ENCODE data around the gene ROBO4.

Gene ROBO4

DNA sequence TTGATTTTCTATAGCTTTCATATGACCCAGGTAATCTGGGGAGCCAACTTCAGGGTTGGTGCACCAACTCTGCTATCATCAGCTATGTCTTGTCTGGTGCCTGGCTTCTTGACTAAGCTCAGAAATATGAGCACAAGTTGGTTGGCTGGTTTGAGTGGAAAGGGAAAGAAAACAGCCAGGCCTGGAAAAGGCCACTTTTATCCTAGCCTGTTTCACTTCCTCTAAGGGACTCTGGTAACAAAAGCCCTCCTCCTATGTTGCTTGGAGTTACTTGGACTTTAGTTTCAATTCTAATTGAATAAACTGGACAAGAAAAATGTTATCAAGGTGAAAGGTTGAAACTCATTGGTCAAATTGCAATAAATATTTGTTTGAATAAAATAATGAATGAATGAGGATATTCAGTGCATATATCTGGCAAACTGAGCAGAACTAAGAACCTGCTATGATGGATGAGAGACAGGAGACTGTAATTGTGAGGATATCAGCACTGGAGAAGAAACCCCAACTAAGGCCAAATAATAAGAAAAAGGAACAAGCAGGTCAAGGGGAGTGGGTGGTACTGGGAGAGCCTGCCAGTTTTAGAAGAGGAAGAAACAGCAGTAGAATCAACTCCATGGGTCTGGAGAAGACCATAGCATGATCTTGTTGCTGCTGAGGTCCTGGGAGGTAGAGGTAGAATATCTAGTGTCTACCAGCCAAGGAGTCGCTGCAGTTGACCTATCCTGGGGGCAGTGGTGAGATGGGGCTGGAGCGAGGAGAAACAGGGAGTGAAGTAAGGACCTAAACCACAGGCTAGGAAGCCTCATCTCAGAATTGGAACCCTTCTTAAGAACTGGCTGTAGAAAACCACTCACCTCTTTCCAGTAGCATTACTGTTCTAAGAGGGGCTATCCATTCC is 8.2 kb downstream of the ROBO4 start:
- no peak for DNase-seq

DNA sequence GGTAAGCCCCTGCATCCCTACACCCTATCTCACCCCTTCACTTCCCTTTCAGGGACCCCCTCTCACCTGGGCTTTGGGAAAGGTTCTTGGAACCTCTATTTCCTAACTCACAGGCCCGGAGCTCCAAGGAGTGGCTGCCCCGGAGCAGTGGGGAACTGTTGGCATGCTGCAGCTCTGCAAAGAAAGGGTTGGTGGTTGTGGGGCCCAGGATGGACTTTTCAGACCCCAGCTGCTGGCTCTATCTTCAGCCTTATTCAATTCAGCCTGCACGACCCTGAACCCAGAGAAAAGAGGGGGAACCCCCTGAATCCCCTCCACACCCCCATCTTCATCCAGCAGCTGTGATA is 10.0 kb downstream of the ROBO4 start:
- DNase-seq = no peak

- no peak for DNase-seq
Measured at GRCh38 chr11:124886978-124887666, 10.5 kb downstream of the ROBO4 start.

DNA sequence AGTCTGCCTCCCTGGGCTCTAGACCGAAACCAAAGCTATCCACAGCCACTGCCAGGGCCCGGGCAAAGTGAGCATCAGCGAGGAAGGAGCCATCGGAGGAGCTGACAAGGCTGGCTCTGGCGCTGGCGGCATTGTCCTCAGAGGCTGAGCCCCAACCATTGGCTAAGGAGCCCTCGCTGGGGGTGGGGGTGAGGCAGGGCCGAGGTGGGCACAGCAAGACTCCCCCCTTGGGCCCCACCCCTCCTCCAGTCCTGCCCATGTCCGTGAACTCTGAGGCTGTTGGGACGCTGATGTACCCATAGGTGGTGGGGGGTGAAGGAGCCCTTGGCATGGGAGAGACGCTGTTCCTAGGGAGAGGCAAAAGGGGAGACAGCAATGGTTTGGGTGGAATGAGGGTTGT is 11.2 kb downstream of the ROBO4 start:
- no peak for DNase-seq

DNA sequence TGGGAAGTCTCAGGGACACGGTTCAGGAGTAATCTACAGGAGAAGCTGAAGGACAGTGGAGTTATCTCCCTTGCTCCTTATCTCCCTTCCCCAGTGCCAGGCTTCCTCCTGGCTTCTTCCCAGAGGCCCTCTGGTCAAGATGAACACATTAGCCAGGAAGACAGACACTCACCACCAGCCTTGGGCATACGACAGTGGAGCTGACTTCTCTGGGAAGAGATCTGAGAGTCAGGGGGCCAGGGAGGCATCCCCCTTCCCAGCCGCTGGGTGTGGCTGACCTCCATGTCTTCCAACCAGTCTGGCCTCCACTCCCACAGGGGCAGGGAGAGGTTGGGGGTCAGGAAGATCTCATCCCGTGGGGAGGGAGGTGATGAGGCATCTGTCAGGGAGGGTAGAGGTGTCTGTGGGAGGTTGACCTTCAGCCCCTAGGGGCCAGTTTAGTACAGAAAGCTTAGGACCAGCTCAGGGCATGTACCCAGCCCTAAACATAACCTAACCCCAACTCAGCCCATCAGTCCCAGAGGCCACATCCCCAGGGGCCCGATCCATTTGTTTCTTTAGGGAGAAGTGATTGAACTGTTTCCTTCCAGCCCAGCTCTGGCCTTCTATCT is 12.7 kb downstream of the ROBO4 start:
- DNase-seq = no peak

DNA sequence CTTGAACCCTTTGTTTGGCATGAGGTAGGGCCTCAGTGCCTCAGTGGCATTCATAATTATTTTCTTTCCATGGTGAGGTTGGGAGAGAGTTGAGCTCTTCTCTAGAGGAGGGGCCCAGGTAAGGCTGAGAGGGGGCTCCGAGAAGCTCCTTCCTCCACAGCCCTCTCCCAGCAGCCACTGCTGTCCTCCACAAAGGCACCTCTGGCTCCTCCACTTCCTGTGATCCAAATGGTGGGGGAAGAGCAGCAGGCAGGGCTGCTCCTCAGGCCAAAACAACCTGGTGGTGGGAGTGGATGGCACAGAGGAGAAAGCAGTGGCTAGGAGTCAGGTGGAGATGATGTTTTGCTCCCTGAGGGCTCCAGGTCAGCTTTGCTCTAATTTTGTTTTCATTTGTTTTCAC is 13.3 kb downstream of the ROBO4 start:
- no peak for DNase-seq

DNA sequence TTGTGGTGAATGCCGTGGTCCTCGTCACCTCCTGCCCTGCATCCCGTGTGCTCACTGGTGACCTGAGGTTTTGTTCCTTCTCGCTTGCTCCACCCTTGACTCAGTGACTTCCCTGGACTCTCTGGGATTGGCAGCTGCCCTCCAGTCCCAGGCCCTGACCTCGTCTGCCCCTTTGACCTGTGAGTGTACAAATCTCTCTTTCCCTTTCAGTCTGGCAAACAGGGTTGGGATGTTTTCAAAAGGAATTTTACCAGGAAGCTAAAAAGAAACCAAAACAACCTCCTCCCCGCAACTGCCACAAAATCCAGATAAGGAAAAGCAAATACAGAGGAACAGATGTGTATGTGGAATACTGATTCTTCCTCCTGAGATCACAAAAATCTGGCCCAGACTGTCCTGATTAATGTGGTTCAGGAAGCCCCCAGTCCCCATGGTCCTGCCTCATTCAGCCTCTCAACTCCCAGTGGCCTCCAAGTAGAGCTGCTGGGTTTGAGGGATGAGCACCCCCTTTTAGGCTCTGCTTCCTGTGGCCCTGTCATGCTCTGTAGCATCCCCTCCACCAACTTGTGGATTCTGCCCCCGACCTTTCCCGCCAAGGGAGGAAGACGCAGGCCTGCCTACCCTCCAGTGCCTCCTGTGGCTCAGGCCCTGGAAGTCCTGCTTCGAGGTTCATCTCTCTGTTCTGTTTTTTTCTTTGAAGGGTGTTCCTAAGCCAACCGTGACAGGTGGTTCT is 15.2 kb downstream of the ROBO4 start:
- DNase-seq = no peak

DNA sequence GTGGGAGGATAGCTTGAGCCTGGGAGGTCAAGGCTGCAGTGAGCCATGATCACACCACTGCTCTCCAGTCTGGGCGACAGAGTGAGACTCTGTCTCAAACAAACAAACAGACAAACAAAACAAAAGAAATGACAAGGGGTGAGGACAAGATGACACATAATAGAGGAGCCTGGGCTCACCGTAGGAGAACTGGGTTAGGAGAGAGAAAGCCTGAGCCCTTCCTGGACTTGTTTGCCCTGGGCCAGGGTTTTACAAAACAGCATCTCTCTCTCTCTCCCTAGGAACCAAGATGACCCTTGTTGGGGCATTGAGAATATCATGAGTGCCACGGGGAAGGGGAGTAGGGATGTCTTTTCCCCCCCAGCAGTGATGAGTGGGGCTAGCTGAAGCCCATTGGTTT is 16.7 kb downstream of the ROBO4 start:
- DNase-seq = no peak

GRCh38 chr11:124880290-124880611 is 17.4 kb downstream of the ROBO4 start:
- no peak for DNase-seq

GRCh38 chr11:124879493-124880289 is 18.0 kb downstream of the ROBO4 start:
- DNase-seq = no peak

- no peak for DNase-seq
Measured at GRCh38 chr11:124878759-124879492, 18.7 kb downstream of the ROBO4 start.

DNA sequence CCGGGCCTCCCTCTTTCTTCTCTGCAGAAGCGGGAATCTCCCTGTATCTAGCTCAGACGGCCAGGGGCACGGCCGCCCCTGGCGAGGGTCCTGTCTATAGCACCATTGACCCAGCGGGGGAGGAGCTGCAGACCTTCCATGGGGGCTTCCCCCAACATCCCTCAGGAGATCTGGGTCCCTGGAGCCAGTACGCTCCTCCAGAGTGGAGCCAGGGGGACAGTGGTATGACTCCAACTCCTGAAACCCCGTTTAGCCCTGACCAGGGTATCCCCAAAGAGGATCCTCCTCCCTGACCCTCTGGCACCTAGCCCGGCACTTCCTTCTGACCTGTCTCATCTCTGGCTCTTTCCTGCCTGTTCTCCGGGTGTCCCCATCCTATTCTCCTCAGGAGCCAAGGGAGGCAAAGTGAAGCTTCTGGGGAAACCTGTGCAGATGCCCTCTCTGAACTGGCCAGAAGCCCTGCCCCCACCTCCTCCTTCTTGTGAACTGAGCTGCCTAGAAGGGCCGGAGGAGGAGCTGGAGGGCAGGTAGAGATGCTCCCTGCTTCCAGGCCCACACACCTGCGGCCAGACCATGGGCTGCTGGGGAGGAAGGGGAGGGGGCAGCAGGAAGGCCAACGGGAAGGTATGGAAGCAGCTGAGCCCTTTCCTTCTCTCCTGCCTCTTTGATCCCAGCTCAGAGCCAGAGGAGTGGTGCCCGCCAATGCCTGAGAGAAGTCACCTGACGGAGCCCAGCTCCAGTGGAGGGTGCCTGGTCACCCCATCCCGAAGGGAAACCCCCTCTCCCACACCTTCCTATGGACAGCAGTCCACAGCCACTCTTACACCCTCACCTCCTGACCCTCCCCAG is 19.5 kb downstream of the ROBO4 start:
- DNase-seq = no peak

DNA sequence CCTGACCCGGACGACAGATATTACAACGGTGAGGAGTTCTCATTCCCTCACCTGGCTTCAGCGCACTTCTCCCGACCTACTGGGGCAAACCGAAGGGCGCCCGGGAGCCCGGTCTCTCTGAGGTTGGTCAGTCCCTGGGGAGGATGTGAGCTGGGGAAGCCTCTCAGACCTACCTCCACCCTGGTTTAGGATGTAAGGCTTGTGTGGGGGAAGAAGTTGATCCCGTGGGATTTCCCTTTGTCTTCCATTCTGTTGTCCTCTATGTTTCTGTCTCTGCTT is 20.1 kb downstream of the ROBO4 start:
- no peak for DNase-seq

- DNase-seq = no peak
Measured at GRCh38 chr11:124876818-124877630, 20.6 kb downstream of the ROBO4 start.

DNA sequence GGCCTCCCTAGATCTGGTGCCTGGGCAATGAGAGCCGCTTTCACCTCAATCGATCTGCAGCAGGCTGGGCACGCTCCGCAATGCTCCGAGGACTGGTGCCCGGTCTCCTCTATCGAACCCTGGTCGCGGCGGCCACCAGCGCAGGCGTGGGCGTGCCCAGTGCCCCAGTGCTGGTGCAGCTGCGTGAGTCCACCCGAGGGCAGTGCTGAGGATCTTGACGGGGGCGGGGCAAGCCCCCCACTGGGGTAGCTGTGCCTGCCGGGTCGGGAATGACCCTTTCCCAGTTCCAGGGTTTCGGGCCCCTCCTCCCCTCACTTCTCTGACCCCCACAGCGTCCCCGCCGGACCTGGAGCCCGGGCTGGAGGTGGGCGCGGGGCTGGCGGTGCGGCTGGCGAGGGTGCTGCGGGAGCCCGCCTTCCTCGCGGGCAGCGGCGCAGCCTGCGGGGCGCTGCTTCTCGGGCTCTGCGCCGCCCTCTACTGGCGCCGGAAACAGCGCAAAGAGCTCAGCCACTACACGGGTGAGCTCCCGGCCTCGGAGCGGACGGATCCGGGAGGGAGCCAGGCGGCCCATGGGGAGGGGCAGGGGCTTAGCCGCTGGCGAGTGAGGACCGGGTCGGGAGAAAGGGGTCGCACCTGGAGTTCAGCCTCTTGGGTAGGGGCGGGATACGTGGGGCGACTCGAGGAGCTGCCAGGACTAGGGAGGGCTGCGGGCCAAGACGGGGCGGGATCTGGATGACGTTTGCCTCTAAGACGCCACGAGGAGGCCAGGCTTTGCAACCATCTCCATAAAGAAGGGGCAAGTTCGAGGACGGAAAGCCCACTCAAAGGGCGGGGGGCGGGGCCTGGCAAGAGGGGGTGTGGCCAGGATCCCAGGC is 21.5 kb downstream of the ROBO4 start:
- DNase-seq = peak; percentile 75 to 82

DNA sequence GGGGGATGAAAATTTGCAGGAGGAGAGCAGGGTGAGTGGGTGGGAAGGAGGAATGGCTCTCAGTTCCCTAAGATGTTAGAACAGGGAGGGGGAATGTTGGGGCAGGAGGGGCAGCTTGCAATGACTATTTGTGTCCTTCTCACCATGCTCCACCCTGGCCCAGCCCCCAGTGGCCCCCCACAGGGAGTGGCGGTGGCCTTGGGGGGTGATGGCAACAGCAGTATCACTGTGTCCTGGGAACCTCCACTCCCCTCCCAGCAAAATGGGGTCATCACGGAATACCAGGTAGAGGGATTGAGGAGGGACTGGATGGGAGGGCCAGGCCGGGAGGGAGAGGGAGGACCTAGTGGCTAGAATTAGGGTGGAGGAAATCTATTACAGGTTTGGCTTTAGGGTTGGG is 22.3 kb downstream of the ROBO4 start:
- no peak for DNase-seq

DNA sequence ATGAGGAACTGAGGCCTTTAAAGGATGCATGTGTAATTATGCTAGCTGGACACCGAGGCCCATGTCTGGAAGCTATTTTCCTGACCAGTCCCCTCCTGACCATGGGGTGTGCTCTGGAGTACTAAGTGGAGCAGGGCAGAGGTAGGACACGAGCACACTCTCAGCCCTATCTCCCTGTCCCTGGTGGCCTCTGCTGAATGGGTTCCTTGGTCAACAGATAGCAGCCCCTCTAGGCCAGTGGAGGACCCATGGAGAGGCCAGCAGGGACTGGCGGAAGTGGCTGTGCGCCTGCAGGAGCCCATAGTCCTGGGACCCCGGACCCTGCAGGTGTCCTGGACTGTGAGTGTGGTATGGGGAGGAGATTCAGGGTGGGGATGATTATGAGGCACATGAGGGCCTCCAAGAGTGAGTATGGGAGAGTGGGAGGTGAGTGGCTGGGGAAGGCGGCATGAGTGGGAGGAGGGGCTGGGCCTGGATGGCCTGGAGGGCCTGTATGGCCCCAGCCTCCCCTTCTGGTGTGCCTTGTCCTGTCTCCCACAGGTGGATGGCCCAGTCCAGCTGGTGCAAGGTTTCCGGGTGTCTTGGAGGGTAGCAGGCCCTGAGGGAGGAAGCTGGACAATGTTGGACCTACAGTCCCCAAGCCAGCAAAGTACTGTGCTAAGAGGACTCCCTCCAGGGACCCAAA is 23.0 kb downstream of the ROBO4 start:
- no peak for DNase-seq

- no peak for DNase-seq
Measured at GRCh38 chr11:124873951-124874350, 23.7 kb downstream of the ROBO4 start.

DNA sequence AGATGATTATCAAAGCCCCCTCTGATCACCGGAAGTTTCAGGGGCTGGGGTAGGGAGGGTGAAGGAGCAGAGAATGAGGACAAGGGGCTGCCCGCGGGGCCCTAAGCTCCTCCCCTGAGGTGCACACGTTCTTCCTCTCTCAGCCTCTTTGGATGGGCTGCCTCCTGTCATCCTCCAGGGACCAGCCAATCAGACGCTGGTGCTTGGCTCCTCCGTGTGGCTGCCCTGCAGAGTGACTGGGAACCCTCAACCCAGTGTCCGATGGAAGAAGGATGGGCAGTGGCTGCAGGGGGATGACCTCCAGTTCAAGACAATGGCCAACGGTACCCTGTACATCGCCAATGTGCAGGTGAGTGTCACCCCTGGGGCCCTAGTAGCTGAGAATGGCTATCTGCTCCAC is 24.9 kb downstream of the ROBO4 start:
- no peak for DNase-seq
